Measurements from ENCODE around the gene TCF4.

TCF4 gene

DNA sequence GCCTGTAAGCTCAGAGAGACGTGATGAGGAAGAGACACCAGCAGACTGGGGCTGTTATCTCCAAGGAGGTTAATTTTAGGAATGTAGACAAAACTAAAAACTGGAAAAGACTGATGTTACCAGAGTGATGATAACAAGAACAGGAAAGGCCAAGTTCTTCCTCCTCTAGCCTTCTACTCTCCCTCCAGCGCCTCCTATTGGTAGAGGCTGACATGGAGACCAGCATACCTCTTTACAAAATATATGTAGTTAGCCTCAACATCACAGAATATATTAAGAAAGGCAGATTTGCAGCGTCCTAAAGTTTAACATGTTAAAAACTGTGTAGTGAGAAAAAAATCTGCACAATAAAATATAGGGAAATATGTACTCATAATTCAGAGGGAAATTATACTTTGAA is 66.0 kb downstream of the TCF4 start:
- no peak overlapping the region for H3K4me3 ChIP-seq (ENCODE audit: low read depth, low read length)
- no peak for DNase-seq (ENCODE audit: low read depth)
- TF ChIP-seq, protein P1, sequence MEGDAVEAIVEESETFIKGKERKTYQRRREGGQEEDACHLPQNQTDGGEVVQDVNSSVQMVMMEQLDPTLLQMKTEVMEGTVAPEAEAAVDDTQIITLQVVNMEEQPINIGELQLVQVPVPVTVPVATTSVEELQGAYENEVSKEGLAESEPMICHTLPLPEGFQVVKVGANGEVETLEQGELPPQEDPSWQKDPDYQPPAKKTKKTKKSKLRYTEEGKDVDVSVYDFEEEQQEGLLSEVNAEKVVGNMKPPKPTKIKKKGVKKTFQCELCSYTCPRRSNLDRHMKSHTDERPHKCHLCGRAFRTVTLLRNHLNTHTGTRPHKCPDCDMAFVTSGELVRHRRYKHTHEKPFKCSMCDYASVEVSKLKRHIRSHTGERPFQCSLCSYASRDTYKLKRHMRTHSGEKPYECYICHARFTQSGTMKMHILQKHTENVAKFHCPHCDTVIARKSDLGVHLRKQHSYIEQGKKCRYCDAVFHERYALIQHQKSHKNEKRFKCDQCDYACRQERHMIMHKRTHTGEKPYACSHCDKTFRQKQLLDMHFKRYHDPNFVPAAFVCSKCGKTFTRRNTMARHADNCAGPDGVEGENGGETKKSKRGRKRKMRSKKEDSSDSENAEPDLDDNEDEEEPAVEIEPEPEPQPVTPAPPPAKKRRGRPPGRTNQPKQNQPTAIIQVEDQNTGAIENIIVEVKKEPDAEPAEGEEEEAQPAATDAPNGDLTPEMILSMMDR (IDR thresholded peaks at IDR 0.05; ENCODE audit: control insufficient read depth, extremely low read depth, insufficient read depth), result peak; percentile 38

DNA sequence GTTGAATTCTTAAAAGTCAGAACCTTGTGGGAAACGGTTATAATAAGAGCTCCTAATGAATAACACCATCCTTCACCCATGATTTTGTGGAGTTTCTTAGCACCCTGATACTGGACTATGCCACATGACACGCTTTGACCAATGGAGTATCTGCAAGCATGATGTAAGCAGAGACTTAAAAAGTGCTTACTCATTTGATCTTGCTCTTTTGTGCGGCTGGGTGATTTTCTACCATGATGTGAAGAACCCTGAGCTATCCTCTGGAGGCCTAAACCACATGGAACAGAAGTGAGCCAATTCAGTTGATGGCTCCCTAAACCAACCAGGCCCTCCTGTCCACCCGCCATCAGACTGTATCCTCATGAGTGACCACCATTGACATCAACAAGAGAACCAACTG is 70.9 kb downstream of the TCF4 start:
- H3K4me3 ChIP-seq (ENCODE audit: low read depth, low read length), result no peak overlapping the region
- DNase-seq (ENCODE audit: low read depth), result no peak
- TF ChIP-seq, protein P1 (IDR thresholded peaks at IDR 0.05; ENCODE audit: control insufficient read depth, extremely low read depth, insufficient read depth), result no peak

DNA sequence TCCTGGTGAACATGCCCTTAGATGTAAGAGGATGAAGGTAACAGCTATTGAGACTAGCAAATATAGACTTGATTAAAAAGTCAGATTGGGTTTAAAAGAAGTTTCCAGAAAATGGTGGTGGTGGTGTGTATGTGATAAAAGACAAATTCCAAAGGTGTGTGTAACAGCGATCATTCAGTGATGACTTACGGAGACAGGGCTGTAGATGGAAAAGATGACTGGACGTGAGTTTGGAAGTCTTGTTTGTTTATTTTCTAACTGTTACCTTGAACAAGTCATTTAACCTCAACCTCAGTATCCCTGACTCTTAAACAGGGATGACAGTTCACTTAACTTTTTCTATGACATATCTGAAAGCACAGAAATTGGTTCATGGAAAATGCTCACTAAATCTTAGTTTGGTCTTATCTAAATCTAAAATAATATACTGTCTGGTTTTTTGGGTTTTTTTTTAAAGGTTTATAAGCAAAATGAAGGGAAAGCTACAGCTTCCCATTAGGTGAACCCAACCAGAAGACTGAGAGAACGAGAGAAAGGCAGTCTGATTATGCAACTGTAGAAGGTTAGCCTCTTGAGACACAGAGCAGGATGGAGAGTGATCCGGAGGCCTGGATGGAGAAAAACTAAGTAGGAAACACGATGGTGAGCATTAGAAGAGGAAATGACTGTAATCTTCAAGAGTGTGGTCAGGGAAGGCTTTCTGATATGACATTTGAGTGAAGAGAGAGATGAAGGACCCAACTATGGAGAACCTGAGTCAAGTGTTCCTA is 71.9 kb downstream of the TCF4 start:
- no peak for DNase-seq (ENCODE audit: low read depth)
- TF ChIP-seq, protein P1 (IDR thresholded peaks at IDR 0.05; ENCODE audit: control insufficient read depth, extremely low read depth, insufficient read depth), result no peak
- no peak overlapping the region for H3K4me3 ChIP-seq (ENCODE audit: low read depth, low read length)

DNA sequence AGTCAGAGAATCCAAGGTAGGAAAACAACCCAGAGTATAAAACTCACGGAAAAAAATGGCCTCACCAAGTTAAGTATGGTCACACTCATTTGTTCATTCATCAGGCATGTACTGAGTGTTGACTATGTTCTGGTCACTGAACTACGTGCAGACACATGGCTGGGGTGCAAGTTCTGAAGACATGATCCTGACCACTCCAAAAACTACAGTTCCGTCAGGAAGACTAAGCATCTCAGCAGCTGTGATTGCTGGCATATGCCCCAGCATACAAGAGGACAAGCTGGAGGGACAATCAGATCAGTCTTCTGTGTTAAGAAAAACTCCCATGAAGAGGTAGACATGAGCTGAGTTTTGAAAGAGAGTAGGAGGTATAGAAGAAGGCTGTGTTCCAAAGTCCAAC is 72.8 kb downstream of the TCF4 start:
- DNase-seq (ENCODE audit: low read depth), result no peak
- H3K4me3 ChIP-seq (ENCODE audit: low read depth, low read length), result no peak overlapping the region
- TF ChIP-seq, protein P1 (IDR thresholded peaks at IDR 0.05; ENCODE audit: control insufficient read depth, extremely low read depth, insufficient read depth), result no peak

DNA sequence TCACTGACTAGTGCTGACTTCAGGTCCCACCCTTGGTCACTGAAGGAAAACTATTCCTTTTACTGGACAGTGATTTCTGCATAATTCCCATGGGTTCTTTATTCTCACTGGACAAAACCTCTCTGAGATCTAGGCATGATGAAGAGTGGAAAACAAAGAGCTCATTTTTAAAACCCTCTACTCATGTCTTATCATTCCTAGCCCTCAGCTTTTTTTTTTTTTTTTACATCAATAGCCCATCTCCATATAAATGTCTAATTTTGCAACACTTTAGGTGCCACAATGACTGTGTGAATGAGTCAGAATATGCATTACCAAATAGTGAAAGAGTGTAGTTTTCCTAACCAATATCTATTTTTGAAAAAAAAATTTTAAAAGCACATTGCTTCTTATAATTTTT is 74.8 kb downstream of the TCF4 start:
- TF ChIP-seq, protein P1 (IDR thresholded peaks at IDR 0.05; ENCODE audit: control insufficient read depth, extremely low read depth, insufficient read depth), result no peak
- DNase-seq (ENCODE audit: low read depth), result no peak
- H3K4me3 ChIP-seq (ENCODE audit: low read depth, low read length), result no peak overlapping the region

DNA sequence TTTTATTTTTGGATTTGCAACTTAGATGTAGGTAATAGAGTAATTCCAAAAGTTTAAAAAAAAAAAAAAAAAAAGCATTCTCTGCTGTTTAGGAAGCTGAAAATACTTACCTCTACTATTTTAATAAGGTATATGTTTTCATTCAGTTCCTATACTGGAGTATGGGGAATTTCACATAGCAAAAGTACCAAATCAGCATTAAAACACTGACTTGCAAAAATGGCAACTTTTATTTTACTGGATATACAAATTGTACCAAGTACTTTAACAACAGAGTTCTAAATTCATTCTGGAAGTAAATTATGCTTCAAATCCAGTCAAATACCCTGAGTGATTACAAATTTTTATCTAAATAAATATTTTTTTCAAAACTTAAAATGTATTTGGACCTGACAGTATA is 76.7 kb downstream of the TCF4 start:
- TF ChIP-seq, protein P1 (IDR thresholded peaks at IDR 0.05; ENCODE audit: control insufficient read depth, extremely low read depth, insufficient read depth), result no peak
- DNase-seq (ENCODE audit: low read depth), result no peak

DNA sequence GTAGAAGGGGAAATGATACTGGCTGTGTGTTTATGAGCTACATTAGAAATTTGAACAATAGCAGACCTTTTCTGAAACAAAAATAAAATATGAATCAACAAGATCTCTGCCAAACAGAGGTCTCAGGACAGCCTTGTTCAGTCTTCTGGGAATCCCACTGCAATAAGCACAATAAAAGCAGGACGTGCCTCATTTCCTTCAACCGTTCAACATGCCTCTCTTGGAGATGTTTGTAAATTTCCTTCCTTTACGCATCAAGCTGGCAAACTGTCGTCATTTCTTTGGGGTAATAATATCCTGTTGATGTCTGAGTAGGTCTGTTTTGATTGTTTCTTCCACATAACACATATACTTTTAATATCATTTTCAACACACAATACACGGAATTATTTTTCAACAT is 77.2 kb downstream of the TCF4 start:
- TF ChIP-seq, protein P1 (IDR thresholded peaks at IDR 0.05; ENCODE audit: control insufficient read depth, extremely low read depth, insufficient read depth), result no peak
- DNase-seq (ENCODE audit: low read depth), result no peak
- no peak overlapping the region for H3K4me3 ChIP-seq (ENCODE audit: low read depth, low read length)

More for the DNA sequence above, 76.7 kb downstream of the TCF4 start:
- no peak overlapping the region for H3K4me3 ChIP-seq (ENCODE audit: low read depth, low read length)
